NCI-H748 (cell line): Measurements from ENCODE around the gene FMNL1.
A peak's percentile ranks its signal among the peaks of the same experiment; 100 is the strongest.
"Not testable (repeated sequence)": the region's sequence is repeated elsewhere in the genome, so short reads cannot be mapped to it uniquely, and the experiment has no call there.

Source experiments
- DNase-seq: peaks from one replicate; lab custom pipeline; 2025; ENCODE audit not compliant: unreplicated experiment; lab: John Stamatoyannopoulos, UW

Gene FMNL1, protein sequence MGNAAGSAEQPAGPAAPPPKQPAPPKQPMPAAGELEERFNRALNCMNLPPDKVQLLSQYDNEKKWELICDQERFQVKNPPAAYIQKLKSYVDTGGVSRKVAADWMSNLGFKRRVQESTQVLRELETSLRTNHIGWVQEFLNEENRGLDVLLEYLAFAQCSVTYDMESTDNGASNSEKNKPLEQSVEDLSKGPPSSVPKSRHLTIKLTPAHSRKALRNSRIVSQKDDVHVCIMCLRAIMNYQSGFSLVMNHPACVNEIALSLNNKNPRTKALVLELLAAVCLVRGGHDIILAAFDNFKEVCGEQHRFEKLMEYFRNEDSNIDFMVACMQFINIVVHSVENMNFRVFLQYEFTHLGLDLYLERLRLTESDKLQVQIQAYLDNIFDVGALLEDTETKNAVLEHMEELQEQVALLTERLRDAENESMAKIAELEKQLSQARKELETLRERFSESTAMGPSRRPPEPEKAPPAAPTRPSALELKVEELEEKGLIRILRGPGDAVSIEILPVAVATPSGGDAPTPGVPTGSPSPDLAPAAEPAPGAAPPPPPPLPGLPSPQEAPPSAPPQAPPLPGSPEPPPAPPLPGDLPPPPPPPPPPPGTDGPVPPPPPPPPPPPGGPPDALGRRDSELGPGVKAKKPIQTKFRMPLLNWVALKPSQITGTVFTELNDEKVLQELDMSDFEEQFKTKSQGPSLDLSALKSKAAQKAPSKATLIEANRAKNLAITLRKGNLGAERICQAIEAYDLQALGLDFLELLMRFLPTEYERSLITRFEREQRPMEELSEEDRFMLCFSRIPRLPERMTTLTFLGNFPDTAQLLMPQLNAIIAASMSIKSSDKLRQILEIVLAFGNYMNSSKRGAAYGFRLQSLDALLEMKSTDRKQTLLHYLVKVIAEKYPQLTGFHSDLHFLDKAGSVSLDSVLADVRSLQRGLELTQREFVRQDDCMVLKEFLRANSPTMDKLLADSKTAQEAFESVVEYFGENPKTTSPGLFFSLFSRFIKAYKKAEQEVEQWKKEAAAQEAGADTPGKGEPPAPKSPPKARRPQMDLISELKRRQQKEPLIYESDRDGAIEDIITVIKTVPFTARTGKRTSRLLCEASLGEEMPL

DNA sequence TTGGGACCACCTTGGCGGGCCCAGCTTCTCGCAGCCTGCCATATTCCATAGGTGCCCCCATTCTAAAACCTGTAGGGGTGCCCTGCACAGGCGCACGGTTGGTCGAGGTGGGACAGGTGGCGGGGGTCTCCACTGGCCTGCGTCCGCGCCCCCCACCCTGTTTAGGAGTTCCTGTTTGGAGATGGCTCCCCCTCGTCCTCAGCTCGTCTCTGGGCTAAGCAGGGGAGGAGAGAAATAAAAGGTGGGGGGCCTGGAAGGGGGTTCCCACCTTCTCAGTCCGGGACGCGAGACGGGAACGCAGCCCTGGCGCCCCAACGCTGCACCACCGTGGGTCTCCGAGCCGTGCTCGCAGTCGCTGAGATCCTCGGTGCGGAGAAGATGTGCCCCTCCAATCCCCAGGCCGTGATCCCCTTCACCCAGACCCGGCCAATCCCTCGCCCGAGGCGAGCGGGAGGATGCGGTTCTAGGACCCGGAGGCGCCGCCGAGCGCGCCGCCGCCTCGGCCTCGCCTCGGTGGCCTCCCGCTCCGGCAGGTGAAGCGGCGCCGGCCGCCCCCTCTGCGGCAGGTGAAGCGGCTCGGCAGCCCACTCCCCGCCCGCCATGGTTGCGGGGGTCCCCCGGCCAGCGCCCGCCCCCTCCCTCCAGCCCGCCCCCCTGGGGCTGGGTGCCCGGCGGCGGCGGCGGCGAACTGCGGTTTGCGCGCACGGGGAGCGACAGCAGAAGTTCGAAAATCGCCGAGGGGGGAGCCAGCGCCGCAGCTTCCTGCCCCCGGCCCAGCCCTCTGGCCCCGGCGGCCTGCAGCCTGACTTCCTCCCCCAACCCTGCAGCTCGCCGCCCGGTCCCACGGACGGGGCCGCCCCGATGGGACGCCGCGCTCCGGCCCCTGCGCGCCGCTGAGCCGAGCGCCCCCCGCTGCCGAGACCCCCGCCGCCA, at the start of gene FMNL1:
Gene FMNL1, plus strand, starts transcription at position 805 of the 933 bp plus-strand sequence. CDS start 240 bp downstream, outside the sequence.
- DNase-seq, result peak; percentile 59

DNA sequence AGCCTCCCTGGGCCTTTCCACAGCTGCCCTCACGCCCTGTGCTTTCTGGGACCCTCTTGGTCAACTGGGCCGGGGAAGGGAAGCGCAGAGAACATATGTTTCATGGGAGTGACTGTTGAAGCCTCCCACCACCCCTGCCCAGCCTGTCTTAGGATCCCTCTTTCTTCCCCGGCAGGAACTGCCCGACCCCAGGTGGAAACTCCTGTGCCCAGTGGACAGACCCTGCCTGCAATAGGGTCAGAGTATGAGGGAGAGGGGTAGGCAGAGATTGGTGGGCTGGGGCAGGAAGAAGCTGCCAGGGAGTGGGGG, 49.5 kb upstream of the FMNL1 start:
- DNase-seq, result no peak

DNA sequence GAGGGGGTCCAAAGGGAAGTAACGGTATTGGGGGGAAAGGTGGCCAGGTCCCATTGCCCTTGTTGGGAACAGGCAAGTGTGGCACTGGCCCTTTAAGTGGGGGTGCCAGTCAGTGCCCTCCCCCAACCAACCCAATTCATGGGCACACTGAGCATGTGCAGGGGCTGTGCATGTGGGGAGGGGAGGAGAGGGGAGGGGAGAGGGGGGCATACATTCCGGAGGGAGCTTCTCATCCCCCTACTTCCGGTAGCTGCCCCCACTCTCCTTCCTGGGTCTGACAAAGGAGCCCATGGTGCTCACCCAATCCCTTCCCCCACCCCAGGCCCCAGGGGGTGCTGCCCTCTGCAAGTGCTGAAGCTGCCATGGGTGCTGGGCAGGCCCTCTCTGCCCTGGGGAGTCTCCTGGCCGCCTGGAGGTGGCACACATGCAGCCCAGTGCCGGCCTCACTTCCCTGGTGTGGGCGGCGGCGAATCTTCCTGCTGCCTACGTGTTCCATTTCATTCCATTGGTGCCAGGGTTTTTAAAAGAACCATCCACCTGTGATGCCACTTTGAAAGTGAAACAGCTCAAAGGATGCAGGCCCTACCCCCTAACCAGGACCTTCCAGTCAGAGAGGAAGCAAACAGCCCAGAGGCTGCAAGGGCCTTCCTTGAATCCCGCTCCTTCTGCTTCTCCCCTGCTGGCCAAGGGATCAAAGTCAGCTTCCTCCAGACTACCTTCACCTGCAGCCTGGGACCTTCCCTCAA, 49.0 kb upstream of the FMNL1 start:
- DNase-seq, result no peak

DNA sequence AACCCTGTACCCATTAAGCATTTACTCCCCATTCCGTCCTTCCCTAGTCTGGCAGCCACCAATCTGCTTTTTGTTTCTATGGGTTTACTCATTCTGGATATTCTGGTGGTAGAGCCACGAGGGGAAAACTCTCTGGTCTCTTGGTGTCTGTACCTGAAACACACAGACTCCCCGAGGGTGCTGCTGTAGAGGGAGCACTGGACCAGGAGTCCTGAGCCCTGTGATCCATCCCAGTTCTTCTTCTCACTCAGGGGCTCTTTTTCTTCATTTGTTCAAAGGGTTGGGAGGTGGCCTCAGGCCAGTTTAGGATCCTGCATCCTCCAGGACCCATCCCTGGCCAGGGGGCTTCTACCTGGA, 45.9 kb upstream of the FMNL1 start:
- DNase-seq, result no peak

DNA sequence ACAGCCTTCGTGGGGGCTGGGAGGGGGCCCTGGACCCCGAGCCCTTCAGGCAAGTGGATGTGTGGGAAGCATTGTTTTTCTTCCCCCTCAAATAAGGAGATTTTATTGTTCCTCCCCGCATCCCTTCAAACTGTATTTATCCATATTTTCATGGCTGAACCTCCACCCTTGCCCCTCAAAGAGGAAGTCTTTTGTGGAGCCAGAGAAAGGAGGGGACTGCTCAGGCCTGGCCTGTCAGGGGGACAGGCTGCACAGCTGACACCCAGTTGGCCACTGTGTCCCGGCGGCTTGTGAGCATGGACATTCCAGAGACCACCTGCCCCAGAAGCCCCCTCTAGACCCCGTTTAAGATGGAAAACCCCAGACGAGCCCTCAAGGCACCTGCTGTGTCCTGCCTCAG, 44.1 kb upstream of the FMNL1 start:
- no peak for DNase-seq

DNA sequence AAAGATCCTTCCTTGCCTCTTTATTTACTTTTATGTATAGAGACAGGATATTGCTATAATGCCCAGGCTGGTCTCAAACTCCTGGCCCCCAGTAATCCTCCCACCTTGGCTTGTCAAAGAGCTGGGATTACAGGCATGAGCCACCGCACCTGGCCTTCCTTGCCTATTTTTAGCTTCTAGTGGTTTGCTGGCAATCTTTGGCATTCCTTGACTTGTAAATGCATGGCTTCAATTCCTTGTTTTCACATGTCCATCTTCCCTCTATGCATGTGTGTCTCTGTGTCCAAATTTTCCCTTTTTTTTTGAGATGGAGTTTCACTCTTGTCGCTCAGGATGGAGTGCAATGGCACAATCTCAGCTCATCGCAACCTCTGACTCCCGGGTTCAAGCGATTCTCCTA, 37.5 kb upstream of the FMNL1 start:
- DNase-seq, result no peak

DNA sequence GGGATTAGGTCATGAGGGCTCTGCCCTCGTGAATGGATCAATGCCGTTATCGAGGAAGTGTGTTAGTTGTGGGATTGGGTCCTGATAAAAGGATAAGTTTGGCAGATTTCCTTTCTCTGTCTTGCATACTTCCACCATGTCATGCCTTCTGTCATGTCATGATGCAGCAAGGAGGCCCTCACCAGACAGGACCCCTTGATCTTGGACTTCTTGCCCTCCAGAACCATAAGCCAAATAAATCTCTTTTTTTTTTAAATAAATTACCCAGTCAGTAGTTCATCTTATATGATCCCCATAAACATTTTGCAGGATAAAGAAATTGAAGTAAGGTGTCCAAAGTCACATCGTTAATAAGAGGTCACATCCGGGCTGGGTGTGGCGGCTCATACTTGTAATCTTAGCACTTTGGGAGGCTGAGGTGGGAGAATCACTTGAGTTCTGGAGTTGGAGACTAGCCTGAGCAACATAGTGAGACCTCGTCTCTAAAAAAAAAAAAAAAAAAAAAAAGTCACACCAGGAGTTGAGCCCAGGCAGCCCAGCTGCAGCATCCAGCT, 34.8 kb upstream of the FMNL1 start:
- DNase-seq, result no peak

DNA sequence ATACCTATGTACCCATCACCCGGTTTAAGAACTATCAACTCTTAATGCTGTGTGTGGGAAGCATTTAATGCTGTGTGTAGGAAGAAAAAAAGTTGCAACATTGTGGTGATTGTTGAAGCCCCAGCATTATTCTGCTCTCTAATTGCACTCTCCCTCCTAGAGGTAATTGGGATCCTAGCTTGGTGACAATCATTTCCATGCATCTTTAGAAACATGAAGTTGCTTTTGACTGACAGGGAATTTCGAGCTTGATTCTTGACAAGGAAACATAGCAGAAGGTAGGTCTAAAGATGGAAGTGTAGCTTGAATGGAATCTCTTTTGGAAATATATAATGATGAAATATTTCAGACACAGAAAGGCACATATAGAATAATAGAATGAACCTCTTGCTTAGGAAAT, 32.7 kb upstream of the FMNL1 start:
- DNase-seq, result no peak

DNA sequence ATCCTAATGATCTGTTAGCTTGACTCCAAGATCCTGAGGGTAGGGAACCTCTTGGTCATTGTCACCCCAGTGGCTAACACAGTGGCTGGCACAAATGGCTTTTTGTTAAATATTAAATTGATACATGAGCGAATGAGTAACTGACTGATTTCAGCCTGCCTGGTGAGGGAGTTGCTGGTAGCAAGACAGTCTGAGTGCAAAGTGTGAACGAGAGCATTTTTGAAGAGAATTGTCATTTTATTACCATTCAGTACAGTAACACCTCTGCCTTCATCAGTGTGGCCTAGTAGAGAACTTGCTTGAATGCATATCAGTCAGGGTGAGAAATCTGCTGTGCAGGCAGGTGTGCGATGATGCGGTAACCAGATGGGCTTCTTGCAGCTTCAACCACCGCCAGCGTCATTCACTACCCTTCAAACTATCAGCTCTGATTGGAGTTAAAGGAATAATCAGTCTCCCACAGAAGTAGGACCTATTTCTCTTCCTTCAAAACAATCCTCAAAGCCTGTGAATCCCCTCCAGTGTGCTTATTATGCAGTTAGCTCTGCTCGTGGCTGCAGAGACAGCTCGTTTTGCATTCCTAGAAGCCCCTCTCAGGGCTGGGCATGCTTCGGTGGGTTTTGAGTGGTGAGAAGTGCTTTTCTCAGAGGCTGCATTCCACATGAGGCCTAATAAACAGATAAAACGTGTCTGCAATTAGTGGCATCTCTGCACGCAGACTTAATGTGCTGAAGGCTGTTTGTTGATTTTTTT, 31.0 kb upstream of the FMNL1 start:
- DNase-seq, result no peak

DNA sequence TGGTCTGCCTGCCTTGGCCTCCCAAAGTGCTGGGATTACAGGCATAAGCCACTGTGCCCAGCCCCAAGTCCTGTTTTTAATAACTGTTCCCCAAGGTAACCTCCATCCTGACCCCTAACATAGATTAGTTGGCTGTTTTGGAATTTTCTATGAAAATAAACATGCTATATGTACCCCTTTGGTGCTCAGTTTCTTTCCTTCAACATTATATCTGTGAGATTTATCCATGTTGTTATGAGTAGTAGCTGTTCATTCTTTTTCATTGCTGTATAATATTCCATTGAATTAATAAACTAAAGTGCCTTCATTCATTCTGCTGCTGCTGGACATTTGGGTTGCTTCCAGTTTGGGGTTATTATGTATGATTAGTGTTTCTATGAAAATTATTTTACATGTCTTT, 26.3 kb upstream of the FMNL1 start:
- DNase-seq, result no peak

DNA sequence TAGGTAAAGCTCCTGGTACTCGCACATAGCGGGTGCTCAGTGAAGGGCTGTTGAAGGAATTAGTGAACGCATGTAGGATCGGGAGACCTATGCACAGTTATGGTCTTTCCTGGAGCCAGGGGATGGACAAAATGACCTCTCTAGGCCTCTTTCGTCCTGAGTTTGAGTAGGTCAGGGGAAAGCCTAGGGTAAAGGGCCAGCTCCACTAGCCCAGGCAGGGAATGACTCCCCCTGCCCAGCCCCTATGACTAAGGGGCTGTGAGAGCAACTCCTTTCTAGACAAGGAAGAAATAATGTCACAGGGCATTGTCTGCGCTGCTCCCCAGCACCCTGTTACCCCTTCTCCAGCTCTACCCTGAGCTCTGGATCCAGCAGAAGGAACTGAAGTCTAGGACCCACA, 24.6 kb upstream of the FMNL1 start:
- DNase-seq, result no peak

DNA sequence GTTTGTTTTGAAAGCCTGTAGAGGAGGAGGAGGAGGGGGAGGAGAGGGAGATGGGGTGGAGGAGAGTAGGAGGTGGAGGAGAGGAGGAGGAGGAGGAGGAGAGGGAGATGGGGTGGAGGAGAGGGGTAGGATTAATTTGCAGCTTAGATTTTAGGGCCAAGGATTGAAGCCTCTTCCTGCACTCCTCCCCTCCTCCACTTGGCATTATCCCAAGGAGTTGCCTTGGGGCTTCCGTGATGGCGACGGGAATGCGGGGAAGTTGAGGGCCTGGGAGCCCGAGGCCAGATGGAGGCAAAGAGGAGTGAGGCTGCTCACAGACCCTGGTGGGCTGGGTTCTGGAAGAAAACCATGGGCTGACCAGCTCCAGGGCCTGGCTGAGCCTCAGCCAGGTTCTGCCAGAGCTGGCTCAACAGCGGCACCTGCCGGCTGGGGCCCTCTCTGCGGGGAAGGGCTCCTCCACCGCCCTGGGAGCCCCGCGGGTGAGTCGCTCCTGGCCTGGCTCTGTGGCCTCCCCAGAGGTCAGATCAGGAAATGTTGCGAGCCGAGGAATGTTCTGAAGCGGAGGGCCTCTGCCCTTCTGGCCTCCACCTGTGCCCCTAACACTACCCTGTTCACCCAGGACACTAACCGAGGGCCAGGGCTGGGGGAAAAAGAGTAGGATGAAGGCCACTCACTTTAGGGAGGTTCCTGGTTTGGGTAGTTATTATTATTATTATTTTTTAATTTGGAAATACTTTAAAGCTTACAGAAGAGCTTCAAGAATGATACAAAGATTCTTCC, 23.9 kb upstream of the FMNL1 start:
- peak; percentile 76 for DNase-seq

DNA sequence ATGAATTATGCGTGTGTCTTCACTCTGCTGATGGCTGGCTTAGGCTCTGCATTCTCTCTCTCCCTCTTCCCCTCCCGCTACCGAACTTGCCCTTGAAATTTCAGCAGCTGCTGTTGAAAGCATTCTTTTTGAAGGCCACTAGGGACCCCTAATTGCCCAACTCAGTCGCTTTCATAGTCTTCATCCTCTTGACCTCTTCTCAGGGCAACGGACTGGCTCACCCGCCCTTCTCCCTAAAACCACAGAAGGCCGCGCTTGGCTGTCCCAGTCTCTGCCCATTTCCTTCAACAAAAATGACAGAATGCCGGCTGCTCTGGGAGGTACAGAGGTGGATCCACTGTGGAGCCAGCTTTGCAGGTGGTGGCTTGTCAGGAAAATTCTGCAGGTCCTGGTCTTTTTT, 21.0 kb upstream of the FMNL1 start:
- no peak for DNase-seq

DNA sequence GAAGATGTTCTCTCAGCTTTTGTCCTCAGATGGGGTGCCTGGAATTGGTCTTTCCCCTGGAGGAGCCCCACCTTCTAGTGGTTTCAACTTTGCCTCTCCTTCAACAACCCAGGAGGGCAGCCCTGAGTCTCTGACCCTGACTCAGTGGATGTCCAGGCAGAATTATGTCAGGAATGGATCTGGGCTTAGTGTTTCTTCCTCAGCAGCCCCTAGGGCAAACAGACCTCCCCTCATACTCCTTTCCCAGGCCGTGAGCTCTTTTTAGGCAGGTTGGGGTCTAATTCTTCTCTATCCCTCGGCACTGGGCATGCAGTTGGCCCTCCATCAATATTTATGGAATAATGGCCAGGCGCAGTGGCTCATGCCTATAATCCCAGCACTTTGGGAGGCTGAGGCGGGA, 20.2 kb upstream of the FMNL1 start:
- no peak for DNase-seq

DNA sequence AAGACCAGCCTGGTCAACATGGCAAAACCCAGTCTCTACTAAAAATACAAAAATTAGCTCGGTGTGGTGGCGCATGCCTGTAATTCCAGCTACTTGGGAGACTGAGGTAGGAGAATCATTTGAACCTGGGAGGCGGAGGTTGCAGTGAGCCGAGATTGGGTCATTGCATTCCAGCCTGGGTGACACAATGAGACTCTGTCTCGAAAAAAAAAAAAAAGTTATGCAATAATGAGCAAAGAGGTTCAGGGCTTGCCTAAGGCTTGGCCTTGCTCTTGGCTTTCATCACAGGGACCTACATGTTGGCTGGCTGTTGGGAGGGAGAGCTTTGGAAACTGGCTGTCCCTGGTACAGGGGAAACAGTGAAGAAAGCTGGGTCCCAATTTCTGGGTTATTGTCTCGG, 19.8 kb upstream of the FMNL1 start:
- DNase-seq, result not testable (repeated sequence)

DNA sequence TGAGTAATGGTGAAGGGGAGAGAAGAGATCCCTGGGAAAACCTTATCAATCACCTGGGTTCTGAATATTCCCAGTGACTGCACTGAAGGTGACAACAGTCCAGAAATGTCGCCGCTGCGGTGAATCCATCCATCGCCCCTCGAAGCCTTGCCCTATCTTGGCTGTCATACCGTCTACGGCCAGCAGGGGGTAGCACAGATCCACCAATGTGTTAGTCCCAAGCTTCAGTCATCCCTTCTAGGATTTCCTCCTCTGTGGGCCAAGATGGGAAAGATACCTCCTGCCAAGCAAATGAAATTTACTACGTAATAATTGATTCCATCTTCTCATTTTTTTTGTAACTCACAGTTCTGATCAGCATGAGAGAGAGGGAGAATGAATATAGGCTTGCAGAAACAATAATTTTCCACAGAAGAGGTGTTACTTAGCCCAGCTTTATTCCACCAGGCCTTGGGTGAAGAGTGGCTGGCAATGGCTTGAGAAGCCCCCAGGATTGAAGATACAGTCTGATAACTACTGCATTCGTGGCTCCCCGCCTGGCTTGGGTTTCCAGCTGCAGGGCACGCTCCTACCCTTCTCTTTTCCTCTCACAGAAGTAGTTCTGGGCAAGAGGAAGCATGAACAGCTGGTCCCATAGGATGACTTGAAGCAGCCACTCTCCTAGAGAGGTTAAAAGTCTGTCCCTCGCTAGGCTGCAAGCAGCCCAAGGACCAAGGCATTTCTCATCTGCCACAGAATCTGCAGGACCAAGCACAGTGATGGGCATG, 2.6 kb upstream of the FMNL1 start:
- peak; percentile 76 for DNase-seq

DNA sequence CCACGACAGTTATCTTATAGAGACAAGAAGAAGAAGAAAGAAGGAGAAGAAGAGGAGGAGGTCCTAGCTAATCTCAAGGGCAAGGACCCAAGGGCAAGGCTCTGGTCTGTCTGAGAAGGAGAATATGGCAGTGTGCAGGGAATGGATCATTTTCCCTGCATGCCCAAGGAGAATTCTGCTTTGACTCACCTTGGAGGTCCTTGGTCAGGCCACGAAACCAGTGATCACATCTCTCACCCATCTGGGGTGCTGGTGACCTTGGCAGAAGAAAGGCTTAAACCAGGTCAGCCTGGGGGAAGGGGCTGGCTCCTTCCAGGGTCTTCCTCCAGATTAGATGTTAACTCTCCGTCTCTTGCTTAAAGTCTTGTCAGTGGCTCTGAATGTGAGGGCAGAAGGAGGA, 1.6 kb upstream of the FMNL1 start:
- DNase-seq, result no peak

DNA sequence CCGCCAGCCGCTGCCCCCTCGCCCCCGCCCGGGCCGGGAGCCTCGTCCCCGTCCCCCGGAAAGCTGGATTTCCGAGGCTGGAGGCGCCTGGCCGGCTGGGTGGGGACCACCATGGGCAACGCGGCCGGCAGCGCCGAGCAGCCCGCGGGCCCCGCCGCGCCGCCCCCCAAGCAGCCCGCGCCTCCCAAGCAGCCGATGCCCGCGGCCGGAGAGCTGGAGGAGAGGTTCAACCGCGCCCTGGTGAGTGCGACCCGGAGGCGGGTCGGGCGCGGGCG, 266 bp downstream of the FMNL1 start:
- peak; percentile 37 for DNase-seq
